ENCODE measurements around the gene SV2B.
A peak's percentile ranks its signal among the peaks of the same experiment; 100 is the strongest.
"Not testable (repeated sequence)": the region's sequence is repeated elsewhere in the genome, so short reads cannot be mapped to it uniquely, and the experiment has no call there.

SV2B gene

GRCh38 chr15:91099995-91100813 lies at the start of gene SV2B:
TSS of gene SV2B (plus strand) at chr15:91100257. CDS start at chr15:91226264, 126,007 bp downstream.
- peak; percentile 22 for DNase-seq (ENCODE audit: low read depth)

GRCh38 chr15:91051248-91051647 lies 48.8 kb upstream of the SV2B start:
- no peak for DNase-seq (ENCODE audit: low read depth)

GRCh38 chr15:91054816-91055215 lies 45.2 kb upstream of the SV2B start:
- no peak for DNase-seq (ENCODE audit: low read depth)

GRCh38 chr15:91055548-91056331 lies 44.3 kb upstream of the SV2B start:
- peak; percentile 5 for DNase-seq (ENCODE audit: low read depth)

GRCh38 chr15:91061230-91061629 lies 38.8 kb upstream of the SV2B start:
- no peak for DNase-seq (ENCODE audit: low read depth)

- no peak for DNase-seq (ENCODE audit: low read depth)
These were observed 38.1 kb upstream of the SV2B start for GRCh38 chr15:91061997-91062396.

- DNase-seq (ENCODE audit: low read depth): no peak
These were observed 34.6 kb upstream of the SV2B start for GRCh38 chr15:91065505-91065904.

- DNase-seq (ENCODE audit: low read depth): no peak
These were observed 33.0 kb upstream of the SV2B start for GRCh38 chr15:91067036-91067435.

GRCh38 chr15:91068436-91068835 lies 31.6 kb upstream of the SV2B start:
- DNase-seq (ENCODE audit: low read depth): no peak

- no peak for DNase-seq (ENCODE audit: low read depth)
These were observed 31.1 kb upstream of the SV2B start for GRCh38 chr15:91068966-91069365.

GRCh38 chr15:91070872-91071271 lies 29.2 kb upstream of the SV2B start:
- no peak for DNase-seq (ENCODE audit: low read depth)

GRCh38 chr15:91072161-91072560 lies 27.9 kb upstream of the SV2B start:
- no peak for DNase-seq (ENCODE audit: low read depth)

- no peak for DNase-seq (ENCODE audit: low read depth)
These were observed 27.0 kb upstream of the SV2B start for GRCh38 chr15:91073077-91073476.

GRCh38 chr15:91073768-91074167 lies 26.3 kb upstream of the SV2B start:
- DNase-seq (ENCODE audit: low read depth): no peak

GRCh38 chr15:91075739-91076138 lies 24.3 kb upstream of the SV2B start:
- no peak for DNase-seq (ENCODE audit: low read depth)

- DNase-seq (ENCODE audit: low read depth): no peak
These were observed 23.0 kb upstream of the SV2B start for GRCh38 chr15:91077029-91077428.

GRCh38 chr15:91093866-91094265 lies 6.2 kb upstream of the SV2B start:
- not testable (repeated sequence) for DNase-seq (ENCODE audit: low read depth)

GRCh38 chr15:91098451-91098850 lies 1.6 kb upstream of the SV2B start:
- no peak for DNase-seq (ENCODE audit: low read depth)

GRCh38 chr15:91099616-91099994 lies 452 bp upstream of the SV2B start:
- DNase-seq (ENCODE audit: low read depth): no peak

- DNase-seq (ENCODE audit: low read depth): no peak
These were observed 954 bp downstream of the SV2B start for GRCh38 chr15:91100814-91101607.

- DNase-seq (ENCODE audit: low read depth): no peak
These were observed 1.5 kb downstream of the SV2B start for GRCh38 chr15:91101608-91101920.

GRCh38 chr15:91102546-91103330 lies 2.7 kb downstream of the SV2B start:
- DNase-seq (ENCODE audit: low read depth): no peak

Data from activated T-helper 1 cell treated with Interleukin-2 at 50 U/mL for 16 hours (primary cell).